ENCODE measurements around the gene SLC17A8.

Gene SLC17A8

DNA sequence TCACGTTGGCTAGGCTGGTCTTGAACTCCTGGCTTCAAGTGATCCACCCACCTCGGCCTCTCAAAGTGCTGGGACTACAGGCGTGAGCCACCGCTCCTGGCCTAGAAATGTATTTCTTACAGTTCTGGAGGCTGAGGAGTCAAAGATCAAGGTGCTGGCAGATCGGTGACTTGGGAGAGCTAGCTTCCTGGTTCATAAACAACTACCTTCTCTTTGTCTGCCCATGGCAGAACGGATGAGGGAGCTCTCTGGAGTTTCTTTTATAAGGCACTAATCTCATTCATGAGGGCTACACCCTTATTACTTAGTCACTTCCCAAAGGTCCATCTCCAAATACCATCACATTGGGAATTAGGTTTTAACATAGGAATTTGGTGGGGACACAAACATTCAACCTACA, 38.9 kb downstream of the SLC17A8 start:
- TF ChIP-seq, protein P1, sequence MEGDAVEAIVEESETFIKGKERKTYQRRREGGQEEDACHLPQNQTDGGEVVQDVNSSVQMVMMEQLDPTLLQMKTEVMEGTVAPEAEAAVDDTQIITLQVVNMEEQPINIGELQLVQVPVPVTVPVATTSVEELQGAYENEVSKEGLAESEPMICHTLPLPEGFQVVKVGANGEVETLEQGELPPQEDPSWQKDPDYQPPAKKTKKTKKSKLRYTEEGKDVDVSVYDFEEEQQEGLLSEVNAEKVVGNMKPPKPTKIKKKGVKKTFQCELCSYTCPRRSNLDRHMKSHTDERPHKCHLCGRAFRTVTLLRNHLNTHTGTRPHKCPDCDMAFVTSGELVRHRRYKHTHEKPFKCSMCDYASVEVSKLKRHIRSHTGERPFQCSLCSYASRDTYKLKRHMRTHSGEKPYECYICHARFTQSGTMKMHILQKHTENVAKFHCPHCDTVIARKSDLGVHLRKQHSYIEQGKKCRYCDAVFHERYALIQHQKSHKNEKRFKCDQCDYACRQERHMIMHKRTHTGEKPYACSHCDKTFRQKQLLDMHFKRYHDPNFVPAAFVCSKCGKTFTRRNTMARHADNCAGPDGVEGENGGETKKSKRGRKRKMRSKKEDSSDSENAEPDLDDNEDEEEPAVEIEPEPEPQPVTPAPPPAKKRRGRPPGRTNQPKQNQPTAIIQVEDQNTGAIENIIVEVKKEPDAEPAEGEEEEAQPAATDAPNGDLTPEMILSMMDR (IDR thresholded peaks at IDR 0.05; ENCODE audit: control insufficient read depth, extremely low read depth, insufficient read depth): no peak
- H3K4me3 ChIP-seq (ENCODE audit: low read depth, low read length): no peak overlapping the region
- no peak for DNase-seq (ENCODE audit: low read depth)

DNA sequence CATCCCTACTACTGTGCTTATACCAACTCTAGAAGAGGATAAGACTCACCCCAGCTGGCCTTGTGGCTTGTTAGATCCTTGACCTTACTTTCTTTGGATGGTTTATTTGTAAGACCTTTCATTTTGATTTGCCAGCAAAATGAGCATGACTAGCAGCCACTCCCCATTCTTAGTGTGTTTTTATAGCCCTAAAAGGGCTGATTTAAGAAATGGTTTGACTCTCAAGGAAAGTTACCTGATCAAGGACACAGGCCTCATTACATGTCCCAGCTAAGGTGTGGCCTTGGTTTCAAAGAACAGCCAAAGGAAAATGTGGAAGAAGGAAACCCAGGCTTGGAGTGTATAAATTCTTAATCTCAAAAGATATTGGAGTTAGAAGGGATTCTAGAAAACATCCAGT, 41.4 kb downstream of the SLC17A8 start:
- TF ChIP-seq, protein P1 (IDR thresholded peaks at IDR 0.05; ENCODE audit: control insufficient read depth, extremely low read depth, insufficient read depth): no peak
- no peak for DNase-seq (ENCODE audit: low read depth)
- no peak overlapping the region for H3K4me3 ChIP-seq (ENCODE audit: low read depth, low read length)

DNA sequence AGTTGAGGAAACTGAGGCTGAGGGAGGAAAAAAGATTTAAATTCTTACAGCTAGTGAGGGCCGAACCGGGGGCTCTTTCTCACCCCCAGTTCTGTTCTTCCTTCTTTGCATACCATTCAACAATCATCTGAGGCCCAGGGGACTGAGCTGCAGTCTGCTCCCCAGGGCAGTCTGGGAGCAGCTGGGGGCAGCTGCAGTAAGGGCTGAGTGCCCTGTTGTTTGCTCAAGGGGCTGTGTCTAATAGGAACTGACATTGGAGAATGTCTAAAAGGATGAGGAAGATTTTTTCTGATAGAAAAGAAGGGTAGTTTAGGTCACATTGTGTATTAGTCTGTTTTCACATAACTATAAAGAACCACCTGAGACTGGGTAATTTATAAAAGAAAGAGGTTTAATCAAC, 42.2 kb downstream of the SLC17A8 start:
- H3K4me3 ChIP-seq (ENCODE audit: low read depth, low read length): no peak overlapping the region
- TF ChIP-seq, protein P1 (IDR thresholded peaks at IDR 0.05; ENCODE audit: control insufficient read depth, extremely low read depth, insufficient read depth): no peak
- no peak for DNase-seq (ENCODE audit: low read depth)

DNA sequence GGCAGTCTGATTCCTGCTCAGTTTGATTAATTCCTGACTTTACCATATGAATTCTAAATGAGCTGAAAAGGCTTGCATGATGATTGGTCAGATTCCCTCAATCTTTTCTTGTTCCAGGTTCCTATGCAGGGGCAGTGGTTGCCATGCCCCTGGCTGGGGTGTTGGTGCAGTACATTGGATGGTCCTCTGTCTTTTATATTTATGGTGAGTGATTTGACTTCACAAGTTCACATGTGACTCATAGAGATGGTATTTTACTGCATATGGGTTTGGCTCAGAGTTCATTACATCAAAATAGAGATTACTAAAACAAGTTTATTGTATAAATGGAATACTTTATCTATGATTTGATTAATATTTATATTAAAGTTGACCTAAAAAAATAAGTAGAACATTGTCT, 44.8 kb downstream of the SLC17A8 start:
- DNase-seq (ENCODE audit: low read depth): no peak
- TF ChIP-seq, protein P1 (IDR thresholded peaks at IDR 0.05; ENCODE audit: control insufficient read depth, extremely low read depth, insufficient read depth): no peak
- no peak overlapping the region for H3K4me3 ChIP-seq (ENCODE audit: low read depth, low read length)

DNA sequence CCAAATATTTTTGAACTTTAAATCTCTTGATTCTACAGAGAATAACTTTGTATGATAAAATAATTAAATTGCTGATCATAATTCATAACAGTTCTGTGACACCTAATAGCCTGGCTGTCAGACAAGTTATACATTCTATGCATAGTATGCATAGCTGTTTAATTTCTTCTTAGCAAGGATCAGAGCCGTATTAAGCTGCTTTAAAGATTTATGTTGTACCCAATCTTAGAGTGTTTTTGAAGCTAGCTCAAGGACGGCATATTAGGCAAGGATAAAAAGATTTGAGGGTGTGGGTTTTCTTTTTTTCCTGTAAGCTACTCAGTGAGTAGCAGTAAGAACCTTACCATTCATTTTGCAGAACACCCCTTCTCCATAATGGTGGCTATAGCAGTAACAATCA, 45.9 kb downstream of the SLC17A8 start:
- TF ChIP-seq, protein P1 (IDR thresholded peaks at IDR 0.05; ENCODE audit: control insufficient read depth, extremely low read depth, insufficient read depth): no peak
- no peak overlapping the region for H3K4me3 ChIP-seq (ENCODE audit: low read depth, low read length)
- DNase-seq (ENCODE audit: low read depth): no peak

DNA sequence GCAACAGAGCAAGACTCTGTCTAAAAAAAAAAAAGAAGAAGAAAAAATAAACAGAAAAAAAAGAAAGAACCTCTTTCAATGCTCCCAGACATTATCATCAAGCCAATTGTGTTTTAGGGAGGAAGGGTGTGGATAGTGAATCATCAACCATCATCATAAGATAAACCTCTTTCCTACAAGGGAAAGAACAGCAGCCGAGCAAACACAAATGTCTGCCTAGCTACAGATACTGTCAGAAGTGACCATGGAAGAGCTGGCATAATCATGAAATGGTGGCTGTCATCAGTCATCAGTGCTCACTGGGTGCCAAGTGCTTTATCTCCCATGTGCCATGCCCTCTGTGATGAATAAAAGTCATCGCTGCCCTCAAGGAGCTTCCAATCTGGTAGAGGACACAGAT, 46.6 kb downstream of the SLC17A8 start:
- no peak overlapping the region for H3K4me3 ChIP-seq (ENCODE audit: low read depth, low read length)
- no peak for DNase-seq (ENCODE audit: low read depth)
- TF ChIP-seq, protein P1 (IDR thresholded peaks at IDR 0.05; ENCODE audit: control insufficient read depth, extremely low read depth, insufficient read depth): no peak

DNA sequence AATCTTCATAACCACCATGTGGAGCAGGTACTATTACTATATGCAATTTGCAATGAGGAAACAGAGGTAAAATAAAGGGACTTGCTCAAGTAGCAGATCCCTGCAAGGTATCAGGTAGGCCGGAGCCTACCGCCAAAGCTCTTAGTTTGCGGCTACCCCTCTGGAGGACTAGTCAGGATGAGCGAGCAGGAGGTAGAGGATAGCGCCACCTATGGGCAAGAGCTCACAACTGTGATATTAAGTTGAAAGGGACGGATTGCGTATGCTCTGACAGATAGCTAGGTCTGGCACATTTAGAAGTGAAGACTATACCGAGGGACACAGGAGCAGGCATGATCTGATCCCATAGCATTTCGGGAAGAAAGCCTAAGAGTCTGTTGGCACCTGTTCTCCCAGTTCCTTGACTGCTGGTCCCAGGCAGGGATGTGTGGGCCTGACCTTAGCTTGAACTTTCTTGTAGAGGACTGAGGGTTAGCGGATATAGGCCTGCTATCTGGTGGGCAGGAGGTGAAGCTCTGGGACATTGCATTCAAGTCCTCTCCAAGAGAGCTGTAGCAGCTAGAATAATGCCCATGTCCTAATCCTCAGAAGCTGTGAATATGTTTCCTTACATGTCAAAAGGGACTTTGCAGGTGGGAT, 48.0 kb downstream of the SLC17A8 start:
- TF ChIP-seq, protein P1 (IDR thresholded peaks at IDR 0.05; ENCODE audit: control insufficient read depth, extremely low read depth, insufficient read depth): peak; percentile 52
- no peak overlapping the region for H3K4me3 ChIP-seq (ENCODE audit: low read depth, low read length)
- DNase-seq (ENCODE audit: low read depth): no peak

Data from LNCaP clone FGC (cell line).